ENCODE measurements around the gene UBE2I.

- TF ChIP-seq CTCF (conservative IDR thresholded peaks at IDR 0.05; ENCODE audit: low read length): no peak
- TF ChIP-seq EZH2phosphoT487 (IDR thresholded peaks at IDR 0.05; ENCODE audit: borderline replicate concordance): no peak
Measured at GRCh38 chr16:1348926-1349325, 39.5 kb downstream of the UBE2I start.
